Epithelial cell of esophagus (primary cell): Measurements from ENCODE around the gene MRPL53.
"Not testable (repeated sequence)": the region's sequence is repeated elsewhere in the genome, so short reads cannot be mapped to it uniquely, and the experiment has no call there.

Experiments
- DNase-seq: peaks from one replicate; pipeline ENCODE4 v3.0.0; 2010; ENCODE audit warnings: low read depth
- H3K4me3 ChIP-seq: 2 replicates; pipeline ENCODE4 v1.5.1; 2011; ENCODE audit warnings: mild to moderate bottlenecking, low read length, control low read depth
- CTCF ChIP-seq: IDR thresholded peaks from 2 replicates; pipeline ENCODE4 v1.5.1; 2011; ENCODE audit warnings: low read depth, mild to moderate bottlenecking, low read length, control low read depth, inconsistent platforms; ENCODE audit not compliant: insufficient read depth; ENCODE audit errors: missing control alignments

Gene MRPL53

DNA sequence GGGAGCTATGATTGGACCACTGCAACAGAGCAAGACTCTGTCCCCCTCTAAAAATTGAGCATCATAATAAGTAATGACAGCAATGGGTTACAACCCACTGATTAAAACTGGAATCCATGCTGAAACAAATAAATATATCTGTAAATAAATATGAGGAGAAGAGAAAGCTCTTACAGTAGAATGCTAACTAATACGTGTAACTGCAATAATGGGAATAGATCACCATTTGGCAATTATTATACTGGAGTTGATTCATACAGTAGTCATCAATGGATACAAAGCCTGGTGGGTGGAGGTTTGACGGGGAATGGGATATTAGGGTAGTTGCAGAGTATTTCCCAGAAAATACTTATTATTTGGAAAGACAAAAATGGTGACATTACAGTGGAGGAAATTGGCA is 23.7 kb downstream of the MRPL53 start:
- TF ChIP-seq CTCF, result no peak
- no peak for DNase-seq
- no peak overlapping the region for H3K4me3 ChIP-seq

- no peak overlapping the region for H3K4me3 ChIP-seq
- no peak for TF ChIP-seq CTCF
- DNase-seq, result no peak
These were observed 25.1 kb downstream of the MRPL53 start for GRCh38 chr2:74447230-74447999.

GRCh38 chr2:74444498-74445318 is 27.8 kb downstream of the MRPL53 start:
- no peak for DNase-seq
- no peak overlapping the region for H3K4me3 ChIP-seq
- TF ChIP-seq CTCF, result no peak

DNA sequence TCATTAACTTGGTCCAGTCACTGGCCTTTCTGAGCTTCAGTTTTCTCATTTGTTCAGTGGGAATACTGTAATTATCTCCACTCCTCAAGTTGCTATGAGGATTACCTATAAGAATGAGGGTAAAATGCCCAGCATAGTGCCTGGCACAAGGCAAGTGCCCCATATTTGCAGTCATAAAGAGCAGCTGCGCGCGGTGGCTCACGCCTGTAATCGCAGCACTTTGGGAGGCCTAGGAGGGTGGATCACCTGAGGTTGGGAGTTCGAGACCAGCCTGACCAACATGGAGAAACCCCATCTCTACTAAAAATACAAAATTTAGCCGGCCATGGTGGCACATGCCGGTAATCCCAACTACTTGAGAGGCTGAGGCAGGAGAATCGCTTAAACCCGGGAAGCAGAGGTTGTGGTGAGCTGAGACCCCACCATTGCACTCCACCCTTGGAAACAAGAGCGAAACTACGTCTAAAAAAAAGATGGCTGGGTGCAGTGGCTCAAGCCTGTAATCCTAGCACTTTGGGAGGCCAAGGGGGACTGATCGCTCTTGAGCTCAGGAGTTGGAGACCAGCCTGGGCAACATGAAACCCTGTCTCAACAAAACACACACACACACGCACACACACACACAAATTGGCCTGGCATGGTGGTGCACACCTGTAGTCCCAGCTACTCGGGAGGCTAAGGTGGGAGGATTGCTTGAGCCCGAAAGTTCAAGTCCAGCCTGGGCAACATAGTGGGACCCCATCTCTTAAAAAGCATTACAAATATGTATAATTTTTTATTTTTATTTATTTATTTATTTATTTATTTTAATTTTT is 29.8 kb downstream of the MRPL53 start:
- peak overlapping the region; percentile 72 for H3K4me3 ChIP-seq
- DNase-seq, result not testable (repeated sequence)

DNA sequence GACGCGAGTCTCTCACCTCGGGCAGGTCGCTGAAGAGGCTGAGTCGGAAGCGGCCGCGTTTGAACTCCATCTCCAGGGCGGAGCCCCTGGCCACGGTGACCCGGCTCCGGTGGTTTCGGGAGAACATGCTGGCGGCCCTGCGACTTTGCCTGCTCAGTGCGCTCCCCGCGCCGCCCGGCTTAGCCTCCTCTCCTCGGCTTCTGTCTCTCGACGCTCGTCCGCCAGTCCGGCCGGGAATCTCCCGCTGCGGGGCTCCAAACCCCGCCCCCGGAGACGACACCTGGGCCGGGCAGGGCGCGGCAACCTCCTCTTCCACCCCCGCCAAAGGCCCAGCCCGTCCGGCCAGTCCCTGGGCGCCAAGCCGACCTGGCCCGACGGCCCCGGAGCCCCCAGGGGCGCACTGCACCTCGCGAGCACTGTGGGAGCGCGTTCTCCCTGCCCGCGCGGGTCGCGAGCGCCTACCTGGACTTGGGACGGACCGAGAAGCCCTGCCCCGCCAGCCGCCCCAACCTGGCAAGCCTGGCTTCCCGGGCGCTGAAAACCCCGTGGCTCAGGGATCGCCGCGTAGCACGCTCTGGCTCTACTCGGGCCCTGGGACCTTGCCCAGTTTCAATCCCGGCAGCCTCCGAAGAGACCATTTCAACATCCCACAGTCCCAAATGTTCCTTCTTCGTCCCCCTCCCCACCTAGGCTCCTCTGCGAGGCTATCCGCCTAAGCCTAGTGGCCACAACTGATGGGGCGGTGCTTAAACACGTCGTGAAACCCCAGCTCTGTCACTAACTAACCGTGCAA is 30.6 kb downstream of the MRPL53 start, which contains the start of gene RTKN:
Gene RTKN, minus strand, starts transcription at position 248 of the 793 bp plus-strand sequence. Its CDS starts 121 bp downstream, at position 127.
- TF ChIP-seq CTCF, result no peak
- peak within 1 kb of the TSS; percentile 72 for H3K4me3 ChIP-seq
- DNase-seq, result peak; percentile 84

DNA sequence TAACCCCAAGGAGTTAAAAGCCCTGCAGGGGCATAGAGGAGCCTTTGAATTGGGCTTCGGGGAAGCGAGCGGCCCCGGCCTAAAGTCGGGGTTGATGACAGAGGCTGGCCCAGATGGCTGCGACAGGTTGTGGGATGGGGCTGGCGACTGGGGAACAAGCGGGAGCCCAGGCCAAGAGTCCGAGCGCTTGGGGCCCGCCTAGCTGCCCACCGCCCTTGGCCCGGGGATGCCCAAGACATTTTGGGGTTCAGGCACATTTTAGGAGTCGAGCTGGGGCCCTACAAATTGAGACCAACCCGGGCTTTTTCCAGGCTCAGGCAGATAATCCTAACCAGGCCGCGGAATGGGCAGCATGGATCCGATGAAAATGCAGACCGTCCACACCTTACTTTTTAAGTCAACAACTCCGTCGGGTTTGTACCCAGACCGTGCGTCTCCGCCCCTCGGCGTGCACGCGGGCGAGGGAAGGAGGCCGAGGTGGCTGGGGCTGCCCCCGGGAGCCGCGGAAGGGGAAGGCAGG is 31.2 kb downstream of the MRPL53 start:
- peak overlapping the region; percentile 72 for H3K4me3 ChIP-seq
- TF ChIP-seq CTCF, result no peak
- no peak for DNase-seq
